Esophagus squamous epithelium (tissue), 5 donors: ENCODE measurements around the gene CACNG4. TPM values are rescaled to one million over a fixed set of nuclear protein-coding genes. Genes with fewer than 3 reads are reported as not detected.

Experiments
- DNase-seq: peaks from one replicate; lab custom pipeline; 2025; lab: John Stamatoyannopoulos, UW
- H3K27ac ChIP-seq, 4 donors: fragments of 200-600 bp; sonication (generic); one replicate each; pipeline ENCODE4 v1.5.1; 2016 to 2019; ENCODE audit warnings: mild to moderate bottlenecking in 1 of 4
- H3K27me3 ChIP-seq, 4 donors: fragments of 200-600 bp; sonication (generic); 1 replicate in 3 of 4; 2 replicates in 1 of 4; pipeline versions ENCODE4 v1.5.1 to v1.6.0; 2017 to 2021; ENCODE audit warnings: antibody characterized with exemption in 1 of 4
- H3K36me3 ChIP-seq, 3 donors: fragments of 200-600 bp; sonication (generic); one replicate each; pipeline ENCODE4 v1.5.1; 2016 to 2019
- H3K4me1 ChIP-seq, 3 donors: fragments of 200-600 bp; sonication (generic); one replicate each; pipeline ENCODE4 v1.5.1; 2017 to 2019
- H3K4me3 ChIP-seq, 4 donors: fragments of 200-600 bp; sonication (generic); 1 replicate in 3 of 4; 2 replicates in 1 of 4; pipeline ENCODE4 v1.5.1; 2016 to 2019; ENCODE audit warnings: mild to moderate bottlenecking in 2 of 4, moderate library complexity in 1 of 4
- H3K9me3 ChIP-seq, 3 donors: fragments of 200-600 bp; sonication (generic); one replicate each; pipeline ENCODE4 v1.5.1; 2016 to 2019
- CTCF ChIP-seq, 6 experiments: fragments of 450-650 bp in 4 of 6; fragments of 200-600 bp in 2 of 6; sonication (generic) in 2 of 6; IDR thresholded peaks; one replicate each; pipeline ENCODE4 v1.5.1; 2016 to 2019; ENCODE audit warnings: antibody characterized with exemption in 6 of 6, mild to moderate bottlenecking in 4 of 6, moderate library complexity in 4 of 6
- POLR2A ChIP-seq, 4 donors: fragments of 450-650 bp; IDR thresholded peaks; one replicate each; pipeline ENCODE4 v1.6.1; 2017; ENCODE audit warnings: antibody characterized with exemption in 4 of 4, mild to moderate bottlenecking in 4 of 4, moderate library complexity in 3 of 4
- WGBS, 2 donors: methylation state at CpG; one replicate each; pipeline ENCODE4 v1.1.5; 2018; 5-methylcytosine and 5-hydroxymethylcytosine counted together
- intact Hi-C: fragments of 100-400 bp; cut with DNase I; formaldehyde crosslinking; loops from one replicate; pipeline ENCODE4 v1.15.0; 2022
- total RNA-seq, 4 donors: library from RNA; depleted of rRNA; stranded (reverse); fragments of >200 nt; gene quantifications; one replicate each; pipeline ENCODE4 v1.1.0, GENCODE V29; 2016
- donor health status: DM: yes; HTN: yes; CAD: no.

CACNG4 gene
- total RNA-seq, 4 donors from 2014 or later = 0.08 to 0.38 (median 0.31) TPM; not detected in 1

DNA sequence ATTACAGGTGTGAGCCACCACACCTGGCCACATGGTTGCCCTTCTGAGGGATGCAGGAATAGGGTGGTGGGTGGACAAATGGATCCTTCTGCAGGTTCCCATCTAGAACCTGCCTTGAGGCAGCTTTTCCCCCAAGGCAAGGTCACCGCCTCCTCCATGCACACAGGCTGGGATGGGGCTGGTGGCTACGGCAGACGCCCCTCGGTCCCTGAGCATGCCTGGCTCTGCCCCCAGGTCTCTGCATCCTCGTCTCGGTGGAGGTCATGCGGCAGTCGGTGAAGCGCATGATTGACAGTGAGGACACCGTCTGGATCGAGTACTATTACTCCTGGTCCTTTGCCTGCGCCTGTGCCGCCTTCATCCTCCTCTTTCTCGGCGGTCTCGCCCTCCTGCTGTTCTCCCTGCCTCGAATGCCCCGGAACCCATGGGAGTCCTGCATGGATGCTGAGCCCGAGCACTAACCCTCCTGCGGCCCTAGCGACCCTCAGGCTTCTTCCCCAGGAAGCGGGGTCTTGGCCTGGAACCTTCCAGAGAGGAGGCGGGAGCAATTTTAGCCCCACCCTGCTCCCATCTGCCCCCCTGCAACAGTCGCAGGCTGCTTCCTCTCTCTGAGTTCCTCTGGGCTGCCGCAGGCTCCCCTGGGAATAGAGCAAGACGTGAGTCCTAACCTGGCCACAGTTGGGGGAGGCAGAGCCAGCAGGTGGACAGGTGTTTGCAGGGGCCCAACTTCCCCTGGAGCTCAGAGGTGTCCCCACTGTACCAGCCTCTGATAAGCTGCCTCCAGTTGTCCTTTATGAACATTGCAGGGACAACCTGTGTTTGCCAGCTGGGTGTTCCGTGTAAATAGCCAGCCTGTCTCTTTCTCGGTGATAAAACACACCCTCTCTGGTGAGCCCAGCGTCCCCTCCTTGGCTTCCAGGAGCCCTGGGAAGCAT is 91.6 kb downstream of the CACNG4 start:
- Histone ChIP-seq H3K9me3 (no peaks in the 10 kb centered on the region), H3K4me3 (no peak overlapping the region), H3K4me1 (no peaks in the 10 kb centered on the region), H3K27me3 (no peaks in the 10 kb centered on the region), H3K27ac (no peak overlapping the region), H3K36me3 (no peaks in the 10 kb centered on the region)
- DNase-seq = no peak
- no peak for TF ChIP-seq CTCF (IDR thresholded peaks at IDR 0.05)
- no peak for TF ChIP-seq POLR2A (IDR thresholded peaks at IDR 0.05)
- WGBS, 2 donors = 84 to 86% methylated on average over 19 of the region's 29 CpGs
- intact Hi-C loops = no loop called here

DNA sequence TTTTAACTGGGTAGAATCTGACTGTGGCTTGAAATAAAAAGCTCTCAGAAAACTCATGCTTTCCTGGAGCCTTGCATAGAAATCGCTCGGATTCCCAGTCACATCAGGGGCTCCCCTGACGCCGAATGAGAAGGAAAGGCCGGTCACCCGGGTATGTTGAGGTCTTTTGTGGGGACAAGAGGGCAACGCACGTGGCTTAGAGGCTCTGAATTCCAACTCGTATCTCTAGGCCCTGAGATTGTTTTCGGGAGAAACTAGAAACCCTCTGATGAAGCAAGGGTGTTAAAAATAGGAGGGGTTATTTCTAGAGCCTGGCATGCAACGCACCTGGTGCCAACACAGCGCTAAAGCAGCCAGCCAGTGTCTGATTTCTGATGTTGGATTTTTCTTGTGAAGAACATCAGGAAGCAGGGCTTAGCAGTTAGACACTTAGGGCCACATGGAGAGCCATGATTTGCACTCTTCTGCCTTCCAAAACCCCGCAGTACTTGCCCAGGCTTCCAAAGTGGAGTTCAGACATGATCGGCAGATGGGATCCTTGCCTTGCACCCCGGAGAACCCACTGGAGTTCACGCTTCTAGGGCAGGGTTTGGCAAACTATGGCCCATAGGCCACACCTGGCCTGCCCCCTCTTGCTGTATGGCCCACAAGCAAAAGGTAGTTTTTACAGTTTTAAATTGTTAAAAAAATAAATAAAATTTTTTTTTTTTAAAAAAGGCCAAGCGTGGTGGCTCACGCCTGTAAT is 92.4 kb downstream of the CACNG4 start:
- Histone ChIP-seq H3K4me1 (no peaks in the 10 kb centered on the region), H3K27ac (no peak overlapping the region), H3K27me3 (no peaks in the 10 kb centered on the region), H3K9me3 (no peaks in the 10 kb centered on the region), H3K36me3 (no peaks in the 10 kb centered on the region), H3K4me3 (no peak overlapping the region)
- TF ChIP-seq POLR2A (IDR thresholded peaks at IDR 0.05) (no peak), CTCF (IDR thresholded peaks at IDR 0.05) (no peak)
- 80 to 83% methylated on average over 13 to 18 of the region's 18 CpGs for WGBS, 2 donors
- intact Hi-C loops = no loop called here
- no peak for DNase-seq

DNA sequence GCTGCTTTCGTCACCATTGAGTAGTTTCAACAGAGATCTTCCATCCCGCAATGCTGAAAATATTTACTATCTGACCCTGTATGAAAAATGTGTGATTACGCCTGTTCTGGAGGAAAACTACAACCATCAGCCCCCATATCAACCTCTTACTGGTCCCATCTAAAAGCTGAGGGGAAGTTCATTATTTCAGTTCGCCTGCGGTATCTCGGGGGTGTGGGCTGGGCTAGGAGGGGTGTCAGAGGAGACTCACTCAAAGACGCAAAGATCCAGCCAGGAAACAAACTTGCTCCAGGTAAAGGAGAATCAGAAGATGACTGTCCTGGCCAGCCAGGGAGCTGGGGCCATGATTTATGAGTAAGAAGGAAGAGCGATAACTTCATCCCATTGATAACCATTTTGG is 93.5 kb downstream of the CACNG4 start:
- H3K4me1 ChIP-seq = no peaks in the 10 kb centered on the region
- H3K27ac ChIP-seq = no peak overlapping the region
- no peaks in the 10 kb centered on the region for H3K36me3 ChIP-seq
- TF ChIP-seq POLR2A (IDR thresholded peaks at IDR 0.05) (no peak), CTCF (IDR thresholded peaks at IDR 0.05) (no peak)
- WGBS, 2 donors = 92 to 94% methylated on average over 8 of the region's 8 CpGs
- H3K9me3 ChIP-seq = no peaks in the 10 kb centered on the region
- no peak overlapping the region for H3K4me3 ChIP-seq
- intact Hi-C loops = no loop called here
- no peak for DNase-seq
- no peaks in the 10 kb centered on the region for H3K27me3 ChIP-seq

GRCh38 chr17:67059372-67059771 is 94.9 kb downstream of the CACNG4 start:
- intact Hi-C loops = no loop called here
- H3K27me3 ChIP-seq = no peaks in the 10 kb centered on the region
- no peak overlapping the region for H3K27ac ChIP-seq
- TF ChIP-seq CTCF (IDR thresholded peaks at IDR 0.05) (no peak), POLR2A (IDR thresholded peaks at IDR 0.05) (no peak)
- H3K4me3 ChIP-seq = no peak overlapping the region
- WGBS, 2 donors = 63 to 83% methylated on average over 4 to 6 of the region's 6 CpGs
- no peaks in the 10 kb centered on the region for H3K36me3 ChIP-seq
- no peak for DNase-seq
- H3K9me3 ChIP-seq = no peaks in the 10 kb centered on the region
- no peaks in the 10 kb centered on the region for H3K4me1 ChIP-seq

DNA sequence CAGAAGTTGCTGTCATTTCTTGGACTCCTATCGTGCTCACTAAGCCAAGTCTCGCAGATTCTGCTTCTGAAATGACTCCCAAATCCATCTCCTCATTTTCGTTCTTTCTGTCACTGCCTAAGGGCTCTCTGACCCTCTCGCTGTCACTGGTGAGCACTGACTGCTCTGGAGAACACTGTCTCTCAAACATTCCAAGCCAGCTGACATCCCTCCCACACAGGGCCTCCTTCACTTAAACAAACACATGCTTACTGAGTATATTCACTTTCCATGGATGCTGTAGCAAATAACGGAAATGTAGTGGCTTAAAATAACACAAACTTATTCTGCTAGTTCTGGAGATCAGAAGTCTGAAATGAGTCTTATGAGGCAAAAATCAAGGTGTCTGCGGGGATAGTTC is 98.6 kb downstream of the CACNG4 start:
- H3K27ac ChIP-seq = no peak overlapping the region
- whole genome bisulfite sequencing, 2 donors = 69 to 73% methylated on average over 6 of the region's 6 CpGs
- DNase-seq = no peak
- no peaks in the 10 kb centered on the region for H3K27me3 ChIP-seq
- H3K4me1 ChIP-seq = no peaks in the 10 kb centered on the region
- intact Hi-C loops = no loop called here
- H3K36me3 ChIP-seq = no peaks in the 10 kb centered on the region
- H3K4me3 ChIP-seq = no peak overlapping the region
- no peak for TF ChIP-seq POLR2A (IDR thresholded peaks at IDR 0.05)
- no peak for TF ChIP-seq CTCF (IDR thresholded peaks at IDR 0.05)
- H3K9me3 ChIP-seq = no peaks in the 10 kb centered on the region
